AG08396 (cell line): Measurements from ENCODE around the gene PLCG2.
A peak's percentile ranks its signal among the peaks of the same experiment; 100 is the strongest.

ENCODE experiments used
- DNase-seq: peaks from one replicate; pipeline ENCODE4 v3.0.0; 2012; ENCODE audit warnings: low spot score, mixed read lengths

The PLCG2 gene

DNA sequence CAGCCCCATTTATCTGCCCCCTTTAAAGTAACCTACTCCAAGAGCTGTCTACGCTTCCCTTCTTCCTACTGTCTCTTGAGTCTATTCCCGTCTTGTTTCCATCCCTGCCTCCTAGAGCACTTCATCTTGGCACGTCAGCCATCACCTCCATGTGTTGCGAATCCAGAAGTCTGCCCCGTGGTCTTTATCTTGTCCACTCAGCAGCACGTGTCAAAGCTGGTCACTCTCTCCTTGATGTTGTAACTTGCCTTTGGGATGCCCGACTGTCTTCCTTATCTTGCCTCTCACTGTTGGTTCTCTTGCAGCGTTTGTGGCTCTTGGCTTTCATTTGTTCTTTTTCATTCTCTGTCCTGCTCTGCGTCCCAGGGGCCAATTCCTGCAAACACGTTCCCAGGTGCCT lies 99.4 kb downstream of the PLCG2 start:
- no peak for DNase-seq

GRCh38 chr16:81879625-81880024 lies 100.5 kb downstream of the PLCG2 start:
- DNase-seq = no peak

- no peak for DNase-seq
These were observed 101.7 kb downstream of the PLCG2 start for GRCh38 chr16:81880816-81881215.

DNA sequence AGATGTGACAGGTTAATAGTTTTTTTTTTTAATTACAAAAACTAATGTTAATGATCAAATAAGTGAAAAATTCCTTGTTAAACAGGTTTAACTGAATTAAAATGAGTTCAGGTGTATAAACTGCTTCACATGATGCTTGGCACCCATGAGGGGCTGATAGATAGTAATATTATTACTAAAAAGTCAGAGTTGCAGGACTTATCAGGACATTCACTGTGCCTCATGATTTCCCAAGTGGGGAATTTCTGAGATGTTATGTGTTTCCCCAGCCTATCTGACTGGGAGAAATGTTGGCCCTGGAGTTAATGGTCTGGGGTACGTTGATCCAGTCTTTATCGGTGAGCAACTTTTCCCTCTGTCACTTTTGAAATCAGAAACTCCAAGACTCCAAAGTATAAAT lies 102.1 kb downstream of the PLCG2 start:
- DNase-seq = no peak

DNA sequence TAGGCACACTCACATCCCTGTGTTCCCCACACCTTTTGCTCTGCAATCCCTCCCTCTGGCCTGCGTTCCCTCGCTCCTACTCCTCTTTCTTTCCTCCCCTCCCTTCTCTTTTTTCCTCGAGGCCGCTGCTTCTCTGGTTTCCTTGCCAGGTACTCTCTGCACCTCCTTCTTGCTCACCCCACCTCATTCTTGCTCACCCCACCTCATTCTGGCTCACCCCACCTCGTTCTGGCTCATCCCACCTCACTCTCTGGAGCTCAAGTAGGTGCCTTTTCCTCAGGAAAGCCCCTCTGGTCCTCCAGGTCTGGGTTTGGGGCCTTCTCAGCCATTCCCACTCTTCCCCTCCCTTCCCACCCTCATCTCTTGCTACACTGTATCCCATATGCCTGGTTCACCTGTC lies 103.5 kb downstream of the PLCG2 start:
- no peak for DNase-seq

- no peak for DNase-seq
These were observed 104.1 kb downstream of the PLCG2 start for GRCh38 chr16:81883235-81883634.

GRCh38 chr16:81885976-81886586 lies 107.0 kb downstream of the PLCG2 start:
- peak; percentile 63 for DNase-seq

GRCh38 chr16:81888520-81889394 lies 109.7 kb downstream of the PLCG2 start:
- no peak for DNase-seq

GRCh38 chr16:81891736-81892364 lies 112.8 kb downstream of the PLCG2 start:
- DNase-seq = no peak

- DNase-seq = no peak
These were observed 115.5 kb downstream of the PLCG2 start for GRCh38 chr16:81894592-81894991.

DNA sequence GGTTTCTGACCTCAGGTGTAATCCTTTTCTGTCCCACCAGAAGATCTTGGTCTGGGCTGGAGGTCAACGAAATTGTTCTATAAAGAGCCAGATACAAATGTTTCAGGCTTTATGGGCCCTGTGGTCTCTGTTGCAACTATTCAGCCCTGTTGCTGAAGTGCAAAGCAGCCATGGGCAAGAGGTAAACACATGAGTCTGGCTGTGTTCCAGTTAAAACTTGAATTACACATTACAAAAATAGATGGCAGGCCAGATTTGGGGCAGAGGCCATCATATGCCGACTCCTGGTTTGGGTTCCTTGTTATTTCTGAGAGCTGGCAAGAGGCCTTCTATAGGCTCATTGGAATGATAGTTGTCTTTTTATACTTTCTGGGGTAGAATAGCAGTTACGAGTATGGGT lies 117.8 kb downstream of the PLCG2 start:
- no peak for DNase-seq

DNA sequence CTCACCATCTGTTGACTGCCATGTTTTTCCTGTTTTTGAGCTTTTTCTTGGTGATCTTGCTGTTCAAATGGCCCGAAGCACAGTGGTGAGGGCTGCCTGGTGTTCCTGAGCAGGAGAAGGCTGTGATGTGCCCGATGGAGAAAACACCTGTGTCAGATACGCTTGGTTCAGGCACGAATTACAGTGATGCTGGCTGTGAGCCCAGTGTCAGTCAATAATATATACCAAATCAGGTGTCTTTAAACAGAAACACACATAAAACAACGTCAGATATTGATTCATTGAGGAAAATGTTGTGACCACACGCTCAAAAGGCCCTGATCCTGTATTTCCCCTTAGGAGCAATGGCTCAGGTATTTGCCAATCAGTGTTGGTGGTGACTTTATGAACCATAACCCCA lies 120.5 kb downstream of the PLCG2 start:
- no peak for DNase-seq

GRCh38 chr16:81900014-81900413 lies 120.9 kb downstream of the PLCG2 start:
- no peak for DNase-seq

DNA sequence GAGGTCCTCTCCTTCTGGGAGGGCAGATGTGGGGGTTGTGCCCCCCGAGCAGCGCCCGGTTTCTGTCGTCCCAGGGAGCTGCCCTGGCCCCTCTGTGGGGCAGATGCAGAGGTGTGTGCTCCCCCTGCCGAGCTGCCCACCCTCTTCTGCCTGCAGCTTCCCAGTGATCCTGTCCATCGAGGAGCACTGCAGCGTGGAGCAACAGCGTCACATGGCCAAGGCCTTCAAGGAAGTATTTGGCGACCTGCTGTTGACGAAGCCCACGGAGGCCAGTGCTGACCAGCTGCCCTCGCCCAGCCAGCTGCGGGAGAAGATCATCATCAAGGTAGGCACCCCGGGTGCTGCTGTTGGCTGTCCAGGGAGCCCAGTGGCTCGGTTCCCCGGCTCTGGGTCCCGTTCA lies 121.4 kb downstream of the PLCG2 start:
- no peak for DNase-seq

GRCh38 chr16:81901484-81901883 lies 122.4 kb downstream of the PLCG2 start:
- DNase-seq = no peak

DNA sequence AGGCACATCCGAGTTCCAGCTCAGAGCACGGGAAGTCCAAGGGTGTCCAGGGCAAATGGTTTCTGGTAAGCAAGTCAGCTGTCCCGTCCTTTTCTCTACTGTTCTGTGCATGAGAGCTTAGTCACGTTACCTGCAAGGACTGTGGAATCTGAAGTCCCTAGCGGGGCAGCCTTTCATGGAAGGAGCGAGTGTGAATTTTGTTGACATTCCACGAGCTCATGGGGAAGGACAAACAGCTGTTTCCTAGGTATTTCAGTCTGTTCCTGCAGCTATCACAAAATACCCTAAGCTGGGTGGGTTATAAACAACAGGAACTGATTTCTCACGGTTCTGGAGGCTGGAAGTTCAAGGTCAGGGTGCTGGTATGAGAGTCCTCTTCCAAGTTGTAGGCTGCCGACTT lies 122.9 kb downstream of the PLCG2 start:
- DNase-seq = no peak

DNA sequence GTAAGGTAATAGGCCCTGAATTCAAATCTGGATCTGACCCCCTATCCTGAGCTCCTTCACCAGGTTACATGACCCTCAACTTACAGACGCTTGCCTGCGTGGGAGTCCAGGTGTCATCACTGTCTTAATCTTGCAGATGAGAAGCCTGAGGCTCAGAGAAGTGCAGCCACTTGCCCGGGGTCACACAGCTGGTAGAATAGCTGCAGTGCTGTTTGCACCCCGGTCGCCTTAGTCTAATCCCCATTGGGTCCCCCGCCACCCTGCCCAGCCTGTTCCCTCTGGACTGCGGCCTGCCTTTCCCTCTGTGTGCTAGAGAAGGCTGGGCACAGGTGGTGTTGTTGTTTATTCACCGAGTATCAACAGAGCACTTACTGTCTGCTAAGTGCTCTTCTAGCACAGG lies 125.2 kb downstream of the PLCG2 start:
- DNase-seq = no peak

DNA sequence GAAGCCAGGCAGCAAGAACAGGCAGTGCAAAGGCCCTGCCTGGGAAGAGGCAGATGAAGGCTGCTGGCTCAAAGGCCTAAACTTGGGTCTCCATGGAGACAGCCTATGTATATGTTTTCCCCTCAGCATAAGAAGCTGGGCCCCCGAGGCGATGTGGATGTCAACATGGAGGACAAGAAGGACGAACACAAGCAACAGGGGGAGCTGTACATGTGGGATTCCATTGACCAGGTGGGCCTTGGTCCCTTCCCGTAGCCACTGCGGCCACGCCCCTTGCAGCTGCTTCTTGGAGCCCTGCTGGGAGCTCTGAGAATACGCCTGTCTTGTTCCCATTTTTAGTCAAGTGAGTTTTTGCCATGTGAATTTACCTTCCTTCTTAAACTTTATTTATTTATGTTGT lies 126.2 kb downstream of the PLCG2 start:
- no peak for DNase-seq

DNA sequence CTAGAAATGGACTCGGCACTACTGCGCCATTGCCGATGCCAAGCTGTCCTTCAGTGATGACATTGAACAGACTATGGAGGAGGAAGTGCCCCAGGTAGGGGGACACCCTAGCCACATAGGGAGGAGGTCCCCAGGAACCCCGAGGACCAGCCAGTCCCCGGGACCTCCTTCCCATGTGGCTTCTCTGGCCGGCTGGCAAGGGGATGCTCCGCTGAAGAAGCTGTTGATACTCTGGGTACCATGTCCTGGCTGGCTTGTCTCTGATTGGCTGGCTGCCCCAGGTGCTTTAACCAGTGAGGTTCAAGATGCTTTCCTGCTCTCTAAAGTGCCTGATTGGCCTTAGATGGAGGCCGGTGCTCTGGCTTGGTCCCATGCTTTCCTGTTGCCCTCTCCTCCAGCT lies 128.6 kb downstream of the PLCG2 start:
- DNase-seq = no peak

GRCh38 chr16:81908466-81909262 lies 129.6 kb downstream of the PLCG2 start:
- DNase-seq = no peak

GRCh38 chr16:81910366-81910885 lies 131.3 kb downstream of the PLCG2 start:
- no peak for DNase-seq

DNA sequence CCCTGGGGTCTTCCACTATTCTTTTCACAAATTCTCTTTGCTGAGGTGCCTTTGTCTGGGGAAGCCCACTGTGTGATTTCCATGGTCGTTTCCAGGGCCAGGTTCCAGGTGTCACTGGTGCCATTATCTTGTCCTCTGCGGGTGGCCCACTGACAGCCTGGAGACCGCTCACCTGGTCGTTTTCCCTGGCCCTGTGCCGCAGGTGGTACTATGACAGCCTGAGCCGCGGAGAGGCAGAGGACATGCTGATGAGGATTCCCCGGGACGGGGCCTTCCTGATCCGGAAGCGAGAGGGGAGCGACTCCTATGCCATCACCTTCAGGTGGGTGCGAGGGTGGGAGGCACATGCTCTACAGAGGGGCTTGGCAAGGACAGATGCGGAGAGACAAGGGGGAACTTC lies 133.3 kb downstream of the PLCG2 start:
- DNase-seq = no peak
